ENCODE measurements around the gene LRRC7. TPM values are rescaled to one million over a fixed set of nuclear protein-coding genes. Genes with fewer than 3 reads are reported as not detected.

Gene LRRC7
- total and polyA plus RNA-seq, 9 donors = 0.01 to 0.45 (median 0.13) TPM; not detected in 4

GRCh38 chr1:70093250-70093975 is 525.7 kb downstream of the LRRC7 start:
- Histone ChIP-seq H3K36me3 (no peaks in the 10 kb centered on the region), H3K27ac (no peak overlapping the region), H3K4me1 (ENCODE audit: insufficient read depth) (no peaks in the 10 kb centered on the region), H3K27me3 (no peaks in the 10 kb centered on the region), H3K9me3 (no peaks in the 10 kb centered on the region), H3K4me3 (no peak overlapping the region)
- intact Hi-C loops (cut with DNase I) = no loop called here
- no peak for DNase-seq
- TF ChIP-seq EP300 (IDR thresholded peaks at IDR 0.05) (no peak), POLR2A (IDR thresholded peaks at IDR 0.05) (no peak)
- TF ChIP-seq, protein P1, sequence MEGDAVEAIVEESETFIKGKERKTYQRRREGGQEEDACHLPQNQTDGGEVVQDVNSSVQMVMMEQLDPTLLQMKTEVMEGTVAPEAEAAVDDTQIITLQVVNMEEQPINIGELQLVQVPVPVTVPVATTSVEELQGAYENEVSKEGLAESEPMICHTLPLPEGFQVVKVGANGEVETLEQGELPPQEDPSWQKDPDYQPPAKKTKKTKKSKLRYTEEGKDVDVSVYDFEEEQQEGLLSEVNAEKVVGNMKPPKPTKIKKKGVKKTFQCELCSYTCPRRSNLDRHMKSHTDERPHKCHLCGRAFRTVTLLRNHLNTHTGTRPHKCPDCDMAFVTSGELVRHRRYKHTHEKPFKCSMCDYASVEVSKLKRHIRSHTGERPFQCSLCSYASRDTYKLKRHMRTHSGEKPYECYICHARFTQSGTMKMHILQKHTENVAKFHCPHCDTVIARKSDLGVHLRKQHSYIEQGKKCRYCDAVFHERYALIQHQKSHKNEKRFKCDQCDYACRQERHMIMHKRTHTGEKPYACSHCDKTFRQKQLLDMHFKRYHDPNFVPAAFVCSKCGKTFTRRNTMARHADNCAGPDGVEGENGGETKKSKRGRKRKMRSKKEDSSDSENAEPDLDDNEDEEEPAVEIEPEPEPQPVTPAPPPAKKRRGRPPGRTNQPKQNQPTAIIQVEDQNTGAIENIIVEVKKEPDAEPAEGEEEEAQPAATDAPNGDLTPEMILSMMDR (IDR thresholded peaks at IDR 0.05) = no peak

GRCh38 chr1:70101231-70101630 is 533.5 kb downstream of the LRRC7 start:
- no peaks in the 10 kb centered on the region for H3K9me3 ChIP-seq
- 75 to 82% (median 77%) methylated on average over 2 of the region's 2 CpGs for WGBS, 3 donors
- H3K36me3 ChIP-seq = no peaks in the 10 kb centered on the region
- H3K4me1 ChIP-seq (ENCODE audit: insufficient read depth) = no peaks in the 10 kb centered on the region
- H3K4me3 ChIP-seq = no peak overlapping the region
- no peaks in the 10 kb centered on the region for H3K27me3 ChIP-seq
- intact Hi-C loops (cut with DNase I) = no loop called here
- DNase-seq = no peak
- no peak overlapping the region for H3K27ac ChIP-seq
- TF ChIP-seq EP300 (IDR thresholded peaks at IDR 0.05) = no peak
- no peak for TF ChIP-seq POLR2A (IDR thresholded peaks at IDR 0.05)
- TF ChIP-seq, protein P1 (IDR thresholded peaks at IDR 0.05) = no peak

GRCh38 chr1:70101774-70102173 is 534.1 kb downstream of the LRRC7 start:
- Histone ChIP-seq H3K4me3 (no peak overlapping the region), H3K36me3 (no peaks in the 10 kb centered on the region), H3K27me3 (no peaks in the 10 kb centered on the region), H3K27ac (no peak overlapping the region), H3K4me1 (ENCODE audit: insufficient read depth) (no peaks in the 10 kb centered on the region), H3K9me3 (no peaks in the 10 kb centered on the region)
- WGBS, 3 donors = 38 to 91% (median 84%) methylated on average over 1 of the region's 1 CpG
- intact Hi-C loops (cut with DNase I) = no loop called here
- TF ChIP-seq POLR2A (IDR thresholded peaks at IDR 0.05) = no peak
- TF ChIP-seq, protein P1 (IDR thresholded peaks at IDR 0.05) = no peak
- TF ChIP-seq EP300 (IDR thresholded peaks at IDR 0.05) = no peak
- no peak for DNase-seq

DNA sequence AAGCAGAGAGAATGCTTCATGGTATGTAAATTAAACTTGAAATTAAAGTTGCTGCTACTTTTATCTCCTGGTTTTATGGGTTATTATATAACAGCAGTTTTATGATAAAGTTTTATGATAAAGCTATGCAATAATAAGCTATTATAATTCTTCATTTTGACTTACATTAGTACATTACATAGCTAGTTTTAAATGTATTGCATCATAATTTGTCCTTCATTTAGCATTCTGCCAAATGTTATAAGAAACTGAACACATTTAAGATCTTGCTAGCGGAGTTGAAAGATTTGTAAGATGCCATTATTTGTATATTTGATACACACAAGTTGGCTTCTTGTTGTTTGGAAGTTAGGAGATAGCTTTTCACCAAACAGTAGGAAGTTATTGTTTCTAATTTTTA is 536.0 kb downstream of the LRRC7 start:
- H3K27me3 ChIP-seq = no peaks in the 10 kb centered on the region
- WGBS, 3 donors = 65 to 80% (median 70%) methylated on average over 1 of the region's 1 CpG
- H3K4me3 ChIP-seq = no peak overlapping the region
- H3K36me3 ChIP-seq = no peaks in the 10 kb centered on the region
- H3K9me3 ChIP-seq = no peaks in the 10 kb centered on the region
- intact Hi-C loops (cut with DNase I) = no loop called here
- TF ChIP-seq POLR2A (IDR thresholded peaks at IDR 0.05) = no peak
- no peak for TF ChIP-seq EP300 (IDR thresholded peaks at IDR 0.05)
- TF ChIP-seq, protein P1 (IDR thresholded peaks at IDR 0.05) = no peak
- H3K27ac ChIP-seq = no peak overlapping the region
- no peaks in the 10 kb centered on the region for H3K4me1 ChIP-seq (ENCODE audit: insufficient read depth)
- DNase-seq = no peak

Data from ovary (tissue), 9 donors.